ENCODE results near the gene UGT1A5.

The UGT1A5 gene

DNA sequence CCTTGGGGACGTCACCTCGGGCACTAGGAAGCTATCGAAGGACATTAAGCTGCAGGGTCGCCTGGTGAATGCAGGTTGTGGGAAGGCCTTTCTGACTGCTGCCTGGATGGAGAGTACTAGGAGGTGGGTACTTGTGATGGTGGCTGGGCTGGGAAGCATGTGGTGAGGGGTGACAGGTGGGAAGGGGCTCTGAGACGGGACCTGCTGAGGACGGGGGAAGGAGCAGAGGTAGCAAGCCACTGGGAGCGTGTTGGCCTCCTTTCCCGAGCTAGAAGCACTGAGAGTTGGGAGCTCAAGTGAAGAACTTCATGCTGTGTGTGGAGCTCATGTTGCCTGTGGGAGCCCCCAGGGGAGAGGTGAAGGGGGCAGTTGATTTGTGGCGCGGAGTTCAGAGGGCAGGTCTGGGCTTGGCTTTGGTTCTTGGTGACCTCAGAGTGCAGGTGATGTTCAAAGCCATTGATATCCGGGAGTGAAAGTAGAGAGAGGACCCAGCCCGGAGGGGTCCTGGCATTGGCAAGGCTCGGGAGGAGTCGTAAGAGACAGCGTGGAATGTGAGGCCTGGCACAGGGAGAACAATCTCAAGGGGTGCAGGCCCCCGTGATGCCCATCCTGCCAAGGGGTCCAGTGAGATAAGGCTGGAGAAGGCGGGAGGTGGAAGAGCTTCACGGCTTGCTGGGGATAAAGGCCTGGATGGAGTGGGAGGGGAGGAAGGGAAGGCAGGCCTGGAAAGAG, 78.6 kb downstream of the UGT1A5 start:
- DNase-seq, result no peak

DNA sequence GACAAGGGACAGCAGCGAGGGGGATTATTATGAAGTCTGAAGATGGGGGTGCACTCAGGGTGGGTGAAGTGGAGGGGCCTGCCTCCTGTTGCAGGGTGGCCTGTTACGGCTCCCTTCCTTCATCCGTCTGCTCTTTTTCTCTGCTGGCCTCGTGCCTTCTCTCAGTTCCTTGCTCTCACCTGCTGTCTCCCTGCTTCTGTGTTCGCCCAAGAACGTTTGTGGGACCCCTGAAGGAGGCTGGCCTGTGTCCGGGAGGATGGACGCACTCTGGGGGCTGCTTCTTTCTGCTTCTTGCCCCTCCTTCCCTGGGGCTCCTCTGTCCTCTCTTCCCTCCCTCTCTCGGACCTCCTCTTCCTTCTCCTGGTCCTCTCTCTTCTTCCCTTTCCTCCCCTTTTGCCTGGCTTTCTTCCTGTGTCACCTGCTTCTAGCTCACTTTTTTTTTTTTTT, 79.2 kb downstream of the UGT1A5 start:
- DNase-seq, result no peak

GRCh38 chr2:233792720-233793119, 80.0 kb downstream of the UGT1A5 start:
- DNase-seq, result no peak

DNA sequence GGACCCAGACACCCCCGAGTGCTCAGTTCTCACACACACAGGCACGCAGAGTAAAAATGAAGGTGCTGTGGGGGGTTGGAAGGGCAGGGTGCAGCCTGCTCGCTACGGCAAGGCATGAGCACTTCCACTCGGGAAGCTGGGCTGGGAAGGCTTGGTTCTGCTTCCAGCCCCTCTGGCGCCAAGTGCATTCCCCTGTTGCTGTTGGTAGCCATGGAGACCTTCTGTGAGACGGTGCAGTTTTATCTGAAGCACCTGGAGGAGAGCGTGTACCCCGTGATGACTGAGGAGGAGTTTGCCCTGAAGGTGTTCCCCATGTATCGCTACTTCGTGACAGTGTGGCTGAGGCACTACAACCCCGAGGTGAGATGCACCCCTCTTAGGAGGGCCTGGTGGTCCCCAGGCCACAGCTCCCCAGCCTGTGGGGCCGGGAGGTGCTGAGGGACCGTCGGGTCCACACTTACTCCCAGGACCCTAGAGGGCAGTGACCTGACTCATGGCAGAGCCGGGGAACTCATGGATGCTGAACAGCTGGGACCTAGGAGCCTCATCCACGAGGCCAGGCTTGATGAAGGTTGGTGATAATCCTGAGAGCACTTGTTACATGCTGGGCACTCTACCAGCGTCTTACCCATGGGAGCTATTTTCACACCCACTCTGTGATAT, 80.9 kb downstream of the UGT1A5 start:
- DNase-seq, result no peak

DNA sequence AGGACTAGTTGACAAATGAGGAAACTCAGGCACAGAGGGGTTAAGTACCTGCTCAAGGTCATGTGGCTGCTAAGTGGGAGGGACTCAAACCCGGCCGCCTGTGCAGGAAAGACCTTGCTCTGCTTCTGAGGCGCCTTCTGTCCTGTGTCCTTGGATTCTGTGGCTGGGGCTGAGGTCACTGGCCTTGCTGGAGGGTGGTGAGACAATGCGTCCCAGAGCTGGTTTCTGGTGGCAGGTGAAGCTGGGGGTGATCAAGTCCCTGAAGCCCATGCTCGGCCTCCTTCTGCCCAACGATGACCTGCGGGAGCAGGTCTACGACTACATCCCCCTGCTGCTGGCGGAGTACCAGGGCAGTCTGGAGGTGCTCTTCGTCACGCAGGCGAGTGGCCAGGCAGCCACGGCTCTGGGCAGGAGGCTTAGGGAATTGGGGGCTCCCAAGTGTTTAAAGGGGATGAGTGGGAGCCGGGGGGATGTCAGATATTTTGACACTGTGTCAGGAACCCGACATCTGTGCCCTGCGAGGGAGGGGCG, 81.5 kb downstream of the UGT1A5 start:
- DNase-seq, result no peak

- no peak for DNase-seq
Measured at GRCh38 chr2:233795735-233796171, 83.0 kb downstream of the UGT1A5 start.

GRCh38 chr2:233796254-233796653, 83.5 kb downstream of the UGT1A5 start:
- no peak for DNase-seq

- no peak for DNase-seq
Measured at GRCh38 chr2:233798335-233799086, 85.8 kb downstream of the UGT1A5 start.

DNA sequence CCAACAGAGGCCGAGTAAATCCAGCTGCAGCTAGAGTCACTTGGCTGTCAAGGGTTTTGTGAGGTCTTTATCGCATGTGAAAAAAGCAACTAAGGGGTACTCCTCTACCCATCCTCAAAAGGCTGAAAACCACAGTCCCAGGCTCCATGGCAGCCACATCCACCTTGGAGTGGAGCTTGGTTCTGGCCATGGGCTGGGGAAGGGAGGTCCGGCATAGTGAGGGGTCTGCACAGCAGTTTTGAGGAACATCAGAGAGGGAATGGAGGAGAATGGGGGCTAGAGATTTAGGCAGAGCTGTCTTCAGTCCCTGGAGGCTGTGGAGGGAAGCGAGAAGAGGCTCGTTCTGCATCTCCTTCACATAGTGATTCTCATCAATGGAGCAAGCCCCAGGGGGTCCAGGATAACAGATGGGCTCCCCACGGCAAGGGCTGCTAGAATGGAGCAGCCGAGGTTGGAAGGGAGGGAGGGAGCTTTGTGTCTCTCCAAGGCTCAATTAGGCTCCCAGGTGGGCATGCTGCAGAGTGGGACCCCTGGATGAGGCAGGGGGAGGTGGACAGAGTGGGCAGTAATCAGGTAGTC, 86.5 kb downstream of the UGT1A5 start:
- no peak for DNase-seq

- no peak for DNase-seq
Measured at GRCh38 chr2:233799716-233800115, 87.0 kb downstream of the UGT1A5 start.

- DNase-seq, result no peak
Measured at GRCh38 chr2:233800208-233800607, 87.5 kb downstream of the UGT1A5 start.

DNA sequence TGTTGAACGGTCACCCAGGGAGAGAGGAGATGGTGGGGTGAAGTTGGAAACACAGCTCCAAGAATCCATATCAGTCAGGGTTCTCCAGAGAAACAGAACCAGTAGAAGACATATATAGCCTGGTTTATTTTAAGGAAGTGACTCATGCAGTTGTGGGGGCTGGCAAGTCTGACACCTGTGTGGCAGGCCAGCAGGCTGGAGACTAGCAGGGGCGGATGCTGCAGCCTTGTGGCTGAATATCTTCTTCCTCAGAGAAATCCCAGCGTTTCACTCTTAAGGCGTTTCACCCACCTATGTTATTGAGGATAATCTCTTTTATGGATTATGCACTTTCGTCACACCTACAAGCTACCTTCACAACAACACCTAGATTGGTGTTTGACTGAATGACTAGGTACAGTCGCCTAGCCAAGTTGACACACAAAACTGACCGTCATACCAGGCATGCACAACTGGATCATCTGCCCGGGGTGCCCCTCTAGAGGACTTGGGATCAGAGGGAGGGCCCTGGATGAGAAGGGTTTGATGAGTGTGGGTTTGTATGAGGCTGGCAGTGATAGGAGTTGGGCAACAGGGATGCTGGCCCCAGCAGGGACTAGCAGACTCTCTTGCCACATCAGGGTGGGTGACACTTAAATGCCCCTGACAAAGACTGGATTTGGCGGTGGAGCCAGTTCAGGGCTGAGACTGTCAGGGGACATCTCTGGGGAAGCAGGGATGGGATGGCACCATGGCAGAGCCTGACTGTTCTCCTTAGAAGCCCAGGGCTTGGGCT, 88.8 kb downstream of the UGT1A5 start:
- DNase-seq, result no peak

DNA sequence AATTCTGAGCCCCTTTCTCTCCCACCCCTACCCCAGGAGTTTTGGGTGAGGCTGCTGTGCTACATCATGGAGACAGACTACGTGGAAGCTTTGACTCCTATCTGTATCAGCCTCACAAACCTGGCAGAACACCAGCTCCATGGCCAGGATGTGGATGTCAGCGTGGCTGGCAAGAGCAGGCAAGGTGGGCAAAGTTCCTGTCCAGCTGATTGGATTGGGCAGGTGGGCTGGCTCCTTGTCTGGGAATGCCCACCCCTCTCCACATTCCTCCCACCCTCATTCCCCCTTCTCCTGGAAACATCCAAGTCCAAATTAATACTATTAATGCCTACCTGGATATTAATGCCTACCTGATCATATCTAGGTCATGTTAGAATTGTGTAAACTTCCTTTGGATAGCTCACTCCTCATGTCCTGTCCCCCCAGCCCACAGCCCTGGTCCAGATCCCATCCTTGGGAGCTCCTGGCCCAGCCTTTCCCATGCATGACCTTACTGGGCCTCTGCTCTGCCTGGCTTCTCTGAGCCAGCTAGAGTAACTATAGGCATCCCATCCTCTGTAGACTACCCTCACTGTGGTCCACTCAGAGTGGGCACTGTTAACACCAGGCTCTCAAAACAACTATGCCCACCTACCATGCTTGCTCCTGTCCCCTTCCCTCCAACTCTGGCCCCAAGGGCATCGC, 89.6 kb downstream of the UGT1A5 start:
- DNase-seq, result no peak

- no peak for DNase-seq
Measured at GRCh38 chr2:233803292-233803911, 90.7 kb downstream of the UGT1A5 start.

DNA sequence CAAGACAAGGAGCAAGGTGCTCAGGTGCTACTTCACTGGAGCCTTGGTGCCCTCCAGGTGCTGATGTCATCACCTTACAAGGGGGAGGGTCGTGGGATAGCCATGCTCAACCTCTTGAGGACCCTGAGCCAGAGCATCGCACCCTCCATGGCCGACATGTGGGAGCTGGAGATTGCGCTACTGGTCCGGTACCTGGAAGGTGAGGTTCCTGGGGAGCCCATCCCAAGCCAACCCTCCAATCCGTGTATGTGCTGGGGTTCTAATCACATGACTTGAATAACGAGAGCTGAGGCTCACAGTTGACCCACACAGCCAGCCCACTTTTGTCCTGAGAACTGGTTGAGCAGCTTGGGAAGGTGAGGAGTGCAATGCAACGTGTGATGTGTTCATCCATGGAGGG, 91.3 kb downstream of the UGT1A5 start:
- no peak for DNase-seq

DNA sequence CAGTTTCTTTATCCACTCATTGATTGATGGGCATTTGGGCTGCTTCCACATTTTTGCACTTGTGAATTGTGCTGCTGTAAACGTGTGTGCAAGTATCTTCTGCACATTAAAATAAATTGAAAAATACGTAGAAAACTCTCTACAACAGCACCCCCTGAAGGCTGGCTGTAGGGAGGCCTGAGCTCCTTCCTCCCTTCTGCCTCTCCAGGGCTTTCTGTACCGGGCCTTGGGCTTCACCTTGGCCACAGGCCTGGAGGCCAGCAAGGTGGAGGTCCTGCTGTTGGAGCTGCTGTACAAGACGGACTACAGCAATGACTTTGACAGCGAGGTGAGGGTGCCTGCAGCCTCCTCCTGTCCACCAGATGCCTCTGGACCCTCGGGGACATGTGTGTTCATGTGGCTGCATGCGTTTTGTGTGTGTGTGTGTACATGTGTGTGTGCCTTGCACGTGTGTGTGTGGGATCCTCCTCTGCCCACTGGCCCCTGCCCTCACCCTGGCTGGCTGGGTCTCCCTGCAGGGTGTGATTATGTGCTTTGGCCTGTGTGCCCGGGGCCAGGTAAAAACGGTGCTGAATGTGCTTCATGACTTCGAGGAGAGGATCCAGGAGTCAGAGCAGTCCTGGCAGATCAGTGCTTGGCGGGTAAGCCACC, 94.6 kb downstream of the UGT1A5 start:
- no peak for DNase-seq

- no peak for DNase-seq
Measured at GRCh38 chr2:233807966-233808935, 95.5 kb downstream of the UGT1A5 start.

DNA sequence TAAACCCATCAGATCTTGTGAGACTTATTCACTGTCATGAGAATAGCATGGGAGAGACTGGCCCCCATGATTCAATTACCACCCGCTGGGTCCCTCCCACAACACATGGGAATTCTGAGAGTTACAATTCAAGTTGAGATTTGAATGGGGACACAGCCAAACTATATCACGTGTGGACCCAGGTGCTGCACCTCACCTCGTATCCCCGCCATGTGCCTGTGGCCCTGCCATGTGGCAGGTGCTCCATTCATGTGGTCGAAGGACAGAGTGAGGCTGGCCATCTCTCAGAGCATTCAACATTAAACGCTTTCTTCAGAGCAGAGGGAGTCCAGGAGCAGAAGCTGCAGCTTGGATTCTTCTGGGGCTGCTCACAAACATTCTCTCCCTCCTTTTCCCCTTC, 97.7 kb downstream of the UGT1A5 start:
- no peak for DNase-seq

- no peak for DNase-seq
Measured at GRCh38 chr2:233811087-233811486, 98.4 kb downstream of the UGT1A5 start.

All from left hindlimb (tissue), 1 donor.